Duodenal mucosa (tissue), 2 donors: ENCODE measurements around the gene BICDL1.

ENCODE experiments used
- H3K27ac ChIP-seq: one replicate; pipeline ENCODE4 v1.7.0; 2013; ENCODE audit warnings: low read depth, low read length
- H3K27me3 ChIP-seq, 2 donors: one replicate each; pipeline ENCODE4 v1.7.0; 2013; ENCODE audit warnings: low read length in 2 of 2, control low read depth in 1 of 2; ENCODE audit not compliant: insufficient read depth in 2 of 2, control insufficient read depth in 1 of 2
- H3K36me3 ChIP-seq, 2 donors: one replicate each; pipeline ENCODE4 v1.7.0; 2013; ENCODE audit warnings: low read length in 2 of 2, control low read depth in 1 of 2; ENCODE audit not compliant: insufficient read depth in 2 of 2, control insufficient read depth in 1 of 2
- H3K4me1 ChIP-seq, 2 donors: one replicate each; pipeline ENCODE4 v1.7.0; 2013; ENCODE audit warnings: low read length in 2 of 2, control low read depth in 1 of 2; ENCODE audit not compliant: insufficient read depth in 2 of 2, control insufficient read depth in 1 of 2
- H3K4me3 ChIP-seq, 2 donors: one replicate each; pipeline ENCODE4 v1.7.0; 2013; ENCODE audit warnings: low read length in 2 of 2, low read depth in 1 of 2
- H3K9ac ChIP-seq, 2 donors: one replicate each; pipeline ENCODE4 v1.7.0; 2013; ENCODE audit warnings: low read length in 2 of 2, low read depth in 1 of 2
- H3K9me3 ChIP-seq, 2 donors: one replicate each; pipeline ENCODE4 v1.7.0; 2013; ENCODE audit warnings: low read length in 2 of 2, control low read depth in 1 of 2; ENCODE audit not compliant: control insufficient read depth in 1 of 2

BICDL1 gene

GRCh38 chr12:120090206-120090605 is 101.2 kb downstream of the BICDL1 start:
- Histone ChIP-seq H3K27ac (no peak overlapping the region), H3K27me3 (no peaks in the 10 kb centered on the region), H3K4me1 (peaks cover 10% of the 10 kb centered on the region in 2 donors)

GRCh38 chr12:120090626-120091295 is 101.7 kb downstream of the BICDL1 start:
- no peak overlapping the region for H3K27ac ChIP-seq
- H3K9me3 ChIP-seq: no peaks in the 10 kb centered on the region
- H3K4me1 ChIP-seq: peaks cover 10% of the 10 kb centered on the region in 2 donors
- H3K9ac ChIP-seq: no peak overlapping the region
- no peak overlapping the region for H3K4me3 ChIP-seq
- peaks cover 0 to 18% of the 10 kb centered on the region in 2 donors for H3K36me3 ChIP-seq
- H3K27me3 ChIP-seq: no peaks in the 10 kb centered on the region

More at GRCh38 chr12:120090206-120090605, 101.2 kb downstream of the BICDL1 start:
- Histone ChIP-seq H3K4me3 (no peak overlapping the region), H3K9ac (no peak overlapping the region), H3K36me3 (peaks cover 0 to 16% of the 10 kb centered on the region in 2 donors), H3K9me3 (no peaks in the 10 kb centered on the region)

GRCh38 chr12:120091371-120092090 is 102.5 kb downstream of the BICDL1 start:
- H3K9ac ChIP-seq: no peak overlapping the region
- peaks cover 7 to 9% of the 10 kb centered on the region in 2 donors for H3K4me1 ChIP-seq
- H3K27me3 ChIP-seq: no peaks in the 10 kb centered on the region
- no peak overlapping the region for H3K4me3 ChIP-seq
- peaks cover 3 to 26% of the 10 kb centered on the region in 2 donors for H3K36me3 ChIP-seq
- H3K27ac ChIP-seq: no peak overlapping the region
- no peaks in the 10 kb centered on the region for H3K9me3 ChIP-seq

- Histone ChIP-seq H3K9me3 (no peaks in the 10 kb centered on the region), H3K27me3 (no peaks in the 10 kb centered on the region), H3K4me3 (no peak overlapping the region), H3K27ac (no peak overlapping the region), H3K4me1 (peaks cover under 1% of the 10 kb centered on the region in 2 donors), H3K9ac (no peak overlapping the region), H3K36me3 (peaks cover 13 to 38% of the 10 kb centered on the region in 2 donors)
Observed at GRCh38 chr12:120092551-120093335, 103.7 kb downstream of the BICDL1 start.

- no peaks in the 10 kb centered on the region for H3K9me3 ChIP-seq
- H3K4me3 ChIP-seq: no peak overlapping the region
- H3K27me3 ChIP-seq: no peaks in the 10 kb centered on the region
- no peak overlapping the region for H3K27ac ChIP-seq
- H3K4me1 ChIP-seq: no peaks in the 10 kb centered on the region
- H3K9ac ChIP-seq: no peak overlapping the region
- peaks cover 16 to 42% of the 10 kb centered on the region in 2 donors for H3K36me3 ChIP-seq
Observed at GRCh38 chr12:120093336-120093591, 104.2 kb downstream of the BICDL1 start.

- no peaks in the 10 kb centered on the region for H3K4me1 ChIP-seq
- no peak overlapping the region for H3K9ac ChIP-seq
Observed at GRCh38 chr12:120093592-120094355, 104.7 kb downstream of the BICDL1 start.

GRCh38 chr12:120094485-120094884 is 105.4 kb downstream of the BICDL1 start:
- no peaks in the 10 kb centered on the region for H3K27me3 ChIP-seq
- H3K27ac ChIP-seq: no peak overlapping the region
- no peak overlapping the region for H3K4me3 ChIP-seq
- H3K9ac ChIP-seq: no peak overlapping the region
- no peaks in the 10 kb centered on the region for H3K9me3 ChIP-seq
- H3K36me3 ChIP-seq: peaks cover 26 to 54% of the 10 kb centered on the region in 2 donors
- no peaks in the 10 kb centered on the region for H3K4me1 ChIP-seq

More at GRCh38 chr12:120093592-120094355, 104.7 kb downstream of the BICDL1 start:
- Histone ChIP-seq H3K27me3 (no peaks in the 10 kb centered on the region), H3K9me3 (no peaks in the 10 kb centered on the region), H3K27ac (no peak overlapping the region), H3K36me3 (peaks cover 19 to 47% of the 10 kb centered on the region in 2 donors), H3K4me3 (no peak overlapping the region)

- Histone ChIP-seq H3K27ac (no peak overlapping the region), H3K4me3 (no peak overlapping the region), H3K36me3 (peaks cover 28 to 62% of the 10 kb centered on the region in 2 donors)
Observed at GRCh38 chr12:120095331-120095730, 106.3 kb downstream of the BICDL1 start.

GRCh38 chr12:120095736-120096135 is 106.7 kb downstream of the BICDL1 start:
- H3K27ac ChIP-seq: no peak overlapping the region

More at GRCh38 chr12:120095331-120095730, 106.3 kb downstream of the BICDL1 start:
- Histone ChIP-seq H3K4me1 (peaks cover 0 to 3% of the 10 kb centered on the region in 2 donors), H3K9me3 (no peaks in the 10 kb centered on the region), H3K9ac (no peak overlapping the region), H3K27me3 (no peaks in the 10 kb centered on the region)

More at GRCh38 chr12:120095736-120096135, 106.7 kb downstream of the BICDL1 start:
- Histone ChIP-seq H3K4me1 (peaks cover 0 to 6% of the 10 kb centered on the region in 2 donors), H3K27me3 (no peaks in the 10 kb centered on the region), H3K36me3 (peaks cover 28 to 65% of the 10 kb centered on the region in 2 donors), H3K9me3 (no peaks in the 10 kb centered on the region), H3K4me3 (no peak overlapping the region), H3K9ac (no peak overlapping the region)
